ENCODE data around the gene PROCA1.

GRCh38 chr17:28689011-28689410 lies 22.7 kb downstream of the PROCA1 start:
- TF ChIP-seq POLR2AphosphoS5 (IDR thresholded peaks at IDR 0.05; ENCODE audit: low read depth, low read length) (no peak), TCF7L2 (IDR thresholded peaks at IDR 0.05; ENCODE audit: low read depth, low read length) (no peak)
- TF ChIP-seq, protein P1, sequence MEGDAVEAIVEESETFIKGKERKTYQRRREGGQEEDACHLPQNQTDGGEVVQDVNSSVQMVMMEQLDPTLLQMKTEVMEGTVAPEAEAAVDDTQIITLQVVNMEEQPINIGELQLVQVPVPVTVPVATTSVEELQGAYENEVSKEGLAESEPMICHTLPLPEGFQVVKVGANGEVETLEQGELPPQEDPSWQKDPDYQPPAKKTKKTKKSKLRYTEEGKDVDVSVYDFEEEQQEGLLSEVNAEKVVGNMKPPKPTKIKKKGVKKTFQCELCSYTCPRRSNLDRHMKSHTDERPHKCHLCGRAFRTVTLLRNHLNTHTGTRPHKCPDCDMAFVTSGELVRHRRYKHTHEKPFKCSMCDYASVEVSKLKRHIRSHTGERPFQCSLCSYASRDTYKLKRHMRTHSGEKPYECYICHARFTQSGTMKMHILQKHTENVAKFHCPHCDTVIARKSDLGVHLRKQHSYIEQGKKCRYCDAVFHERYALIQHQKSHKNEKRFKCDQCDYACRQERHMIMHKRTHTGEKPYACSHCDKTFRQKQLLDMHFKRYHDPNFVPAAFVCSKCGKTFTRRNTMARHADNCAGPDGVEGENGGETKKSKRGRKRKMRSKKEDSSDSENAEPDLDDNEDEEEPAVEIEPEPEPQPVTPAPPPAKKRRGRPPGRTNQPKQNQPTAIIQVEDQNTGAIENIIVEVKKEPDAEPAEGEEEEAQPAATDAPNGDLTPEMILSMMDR (IDR thresholded peaks at IDR 0.05), result no peak
- TF ChIP-seq, protein P2, sequence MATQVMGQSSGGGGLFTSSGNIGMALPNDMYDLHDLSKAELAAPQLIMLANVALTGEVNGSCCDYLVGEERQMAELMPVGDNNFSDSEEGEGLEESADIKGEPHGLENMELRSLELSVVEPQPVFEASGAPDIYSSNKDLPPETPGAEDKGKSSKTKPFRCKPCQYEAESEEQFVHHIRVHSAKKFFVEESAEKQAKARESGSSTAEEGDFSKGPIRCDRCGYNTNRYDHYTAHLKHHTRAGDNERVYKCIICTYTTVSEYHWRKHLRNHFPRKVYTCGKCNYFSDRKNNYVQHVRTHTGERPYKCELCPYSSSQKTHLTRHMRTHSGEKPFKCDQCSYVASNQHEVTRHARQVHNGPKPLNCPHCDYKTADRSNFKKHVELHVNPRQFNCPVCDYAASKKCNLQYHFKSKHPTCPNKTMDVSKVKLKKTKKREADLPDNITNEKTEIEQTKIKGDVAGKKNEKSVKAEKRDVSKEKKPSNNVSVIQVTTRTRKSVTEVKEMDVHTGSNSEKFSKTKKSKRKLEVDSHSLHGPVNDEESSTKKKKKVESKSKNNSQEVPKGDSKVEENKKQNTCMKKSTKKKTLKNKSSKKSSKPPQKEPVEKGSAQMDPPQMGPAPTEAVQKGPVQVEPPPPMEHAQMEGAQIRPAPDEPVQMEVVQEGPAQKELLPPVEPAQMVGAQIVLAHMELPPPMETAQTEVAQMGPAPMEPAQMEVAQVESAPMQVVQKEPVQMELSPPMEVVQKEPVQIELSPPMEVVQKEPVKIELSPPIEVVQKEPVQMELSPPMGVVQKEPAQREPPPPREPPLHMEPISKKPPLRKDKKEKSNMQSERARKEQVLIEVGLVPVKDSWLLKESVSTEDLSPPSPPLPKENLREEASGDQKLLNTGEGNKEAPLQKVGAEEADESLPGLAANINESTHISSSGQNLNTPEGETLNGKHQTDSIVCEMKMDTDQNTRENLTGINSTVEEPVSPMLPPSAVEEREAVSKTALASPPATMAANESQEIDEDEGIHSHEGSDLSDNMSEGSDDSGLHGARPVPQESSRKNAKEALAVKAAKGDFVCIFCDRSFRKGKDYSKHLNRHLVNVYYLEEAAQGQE (IDR thresholded peaks at IDR 0.05; ENCODE audit: insufficient read depth in 1 of 2, low read depth in 2 of 2, low read length in 1 of 2), result no peak
